HG03066 (cell line): ENCODE results near the gene PHACTR2.
"Not testable (repeated sequence)": the region's sequence is repeated elsewhere in the genome, so short reads cannot be mapped to it uniquely, and the experiment has no call there.

Experiments
- ATAC-seq: cut with Tn5 transposase; IDR thresholded peaks from one replicate; pipeline ENCODE4 v1.9.1; 2021; ENCODE audit warnings: low read depth; ENCODE audit not compliant: unreplicated experiment

Gene PHACTR2

DNA sequence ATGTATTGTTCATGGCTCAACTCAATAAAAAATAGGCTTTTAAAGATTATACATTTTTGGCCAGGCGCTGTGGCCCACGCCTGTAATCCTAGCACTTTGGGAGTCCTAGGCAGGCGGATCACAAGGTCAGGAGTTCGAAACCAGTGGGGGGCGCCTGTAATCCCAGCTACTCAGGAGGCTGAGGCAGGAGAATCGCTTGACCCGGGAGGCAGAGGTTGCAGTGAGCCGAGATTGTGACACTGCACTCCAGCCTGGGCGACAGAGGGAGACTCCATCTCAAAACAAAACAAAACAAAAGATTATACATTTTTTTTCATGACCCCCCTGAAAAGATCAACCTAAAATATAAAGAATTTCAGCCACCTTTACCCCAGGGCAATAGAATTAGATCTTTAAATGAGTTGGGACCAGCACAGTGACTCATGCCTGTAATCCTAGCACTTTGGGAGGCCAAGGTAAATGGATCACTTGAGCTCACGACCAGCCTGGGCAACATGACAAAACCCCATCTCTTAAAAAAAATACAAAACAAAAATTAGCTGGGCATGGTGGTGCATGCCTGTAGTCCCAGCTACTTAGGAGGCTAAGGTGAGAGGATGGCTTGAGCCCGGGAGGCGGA lies 60.4 kb downstream of the PHACTR2 start:
- not testable (repeated sequence) for ATAC-seq

DNA sequence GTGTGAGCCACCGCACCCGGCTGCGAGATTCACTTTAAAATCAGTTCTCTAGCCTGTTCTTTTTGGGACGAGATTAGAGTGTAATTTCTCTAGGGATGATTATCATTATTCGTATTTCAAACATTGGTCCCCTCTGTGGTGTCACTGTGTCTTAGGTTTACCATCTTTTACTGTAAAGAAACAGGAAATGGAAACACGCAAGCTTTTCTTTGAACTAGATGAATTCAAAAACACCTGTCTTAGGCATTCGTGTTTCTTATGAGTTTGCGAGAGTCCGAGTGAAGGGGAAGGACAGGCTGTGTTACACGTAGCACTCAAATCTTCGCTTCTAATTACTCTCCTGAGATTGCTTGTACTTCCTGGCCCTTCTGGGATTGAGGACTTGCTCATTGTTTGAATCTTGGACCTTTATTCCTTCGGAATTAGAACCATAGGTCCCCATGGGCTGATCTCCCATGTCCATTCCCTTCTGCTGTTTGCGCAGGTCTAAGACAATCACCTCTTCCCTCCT lies 61.6 kb downstream of the PHACTR2 start:
- no peak for ATAC-seq

DNA sequence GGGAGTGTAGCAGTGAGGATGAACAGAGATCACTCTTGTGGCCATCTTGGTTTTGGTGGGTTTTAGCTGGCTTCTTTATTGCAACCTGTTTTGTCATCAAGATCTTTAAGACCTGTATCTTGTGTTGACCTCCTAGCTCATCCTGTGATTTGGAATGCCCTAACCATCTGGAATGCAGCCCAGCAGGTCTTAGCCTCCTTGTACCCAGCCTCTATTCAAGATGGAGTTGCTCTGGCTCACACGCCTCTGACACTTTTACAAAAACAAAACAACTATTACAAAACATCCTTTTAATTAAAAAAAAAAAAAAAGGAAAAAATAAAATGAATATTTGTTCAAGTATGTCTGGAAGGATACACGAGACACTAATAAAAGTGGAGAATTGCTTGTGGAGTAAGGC lies 62.4 kb downstream of the PHACTR2 start:
- no peak for ATAC-seq

DNA sequence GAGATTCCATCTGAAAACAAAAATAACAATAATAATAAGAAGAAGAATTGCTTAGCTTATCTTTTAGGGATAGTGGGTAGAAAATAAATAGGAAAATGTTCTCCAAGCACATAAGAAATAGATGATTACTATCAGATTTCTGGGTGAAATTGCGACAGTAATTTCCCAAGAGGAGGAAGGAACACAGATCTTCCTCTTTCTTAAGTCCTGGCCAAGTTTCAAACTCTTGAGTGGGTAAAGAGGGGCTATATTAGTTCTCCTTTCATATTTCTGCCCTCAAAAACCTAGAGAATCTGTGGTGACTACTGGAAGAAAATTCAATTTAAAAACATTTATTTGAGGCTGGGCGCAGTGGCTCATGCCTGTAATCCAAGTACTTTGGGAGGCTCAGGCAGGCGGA lies 63.7 kb downstream of the PHACTR2 start:
- no peak for ATAC-seq

DNA sequence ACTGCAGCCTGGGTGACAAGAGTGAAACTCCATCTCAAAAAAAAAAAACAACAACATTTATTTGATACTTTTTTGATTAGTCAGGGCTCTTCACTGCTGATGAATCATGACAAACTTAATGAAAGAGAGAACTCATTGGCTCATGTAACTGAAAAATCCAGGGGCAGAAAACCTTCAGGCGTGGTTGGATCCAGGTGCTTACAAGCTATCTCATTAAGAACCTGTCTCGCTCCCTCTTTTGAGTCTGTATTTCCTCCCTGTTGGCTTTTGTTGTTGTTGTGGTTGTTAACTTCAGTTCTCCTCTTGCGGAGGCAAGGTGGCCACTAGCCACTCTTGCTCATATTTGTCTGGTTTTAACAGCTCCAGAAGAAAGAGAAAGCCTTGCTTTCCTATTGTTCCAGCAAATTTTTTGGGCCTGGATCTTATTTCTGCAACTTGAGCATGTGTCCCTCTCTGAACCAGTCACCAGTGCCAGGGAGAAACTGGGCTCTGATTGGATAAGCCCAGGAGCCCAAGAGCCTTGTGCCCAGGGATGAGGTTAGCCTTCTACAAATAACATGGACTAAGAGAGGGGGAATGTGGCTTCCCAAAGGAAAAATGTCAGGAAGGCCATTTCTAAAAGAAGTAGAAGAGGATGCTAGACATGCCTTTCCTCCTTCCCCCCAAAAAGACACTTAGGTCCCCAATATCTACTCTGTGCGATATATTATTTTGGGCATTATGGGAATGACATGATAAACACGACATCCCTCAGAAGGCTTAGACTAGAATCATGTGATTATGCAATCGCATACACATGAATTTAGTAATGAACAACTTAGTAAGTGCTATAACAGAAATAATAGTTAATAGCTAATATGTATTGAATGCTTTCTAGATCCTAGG lies 64.5 kb downstream of the PHACTR2 start:
- no peak for ATAC-seq

DNA sequence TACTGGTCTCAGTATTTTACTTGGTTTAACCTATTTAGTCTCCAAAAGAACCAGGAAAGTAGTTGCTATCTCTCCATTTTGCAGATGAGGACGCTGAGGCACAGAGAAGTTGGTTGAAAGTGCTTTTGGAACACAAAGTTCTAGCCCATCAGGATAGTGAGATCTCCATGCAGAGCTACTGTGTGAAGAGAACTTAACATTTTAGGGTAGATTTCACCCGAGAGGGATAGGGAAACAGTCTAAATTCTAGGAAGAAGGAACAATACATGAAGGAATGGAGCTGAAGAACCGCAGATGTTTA lies 65.1 kb downstream of the PHACTR2 start:
- ATAC-seq, result no peak

DNA sequence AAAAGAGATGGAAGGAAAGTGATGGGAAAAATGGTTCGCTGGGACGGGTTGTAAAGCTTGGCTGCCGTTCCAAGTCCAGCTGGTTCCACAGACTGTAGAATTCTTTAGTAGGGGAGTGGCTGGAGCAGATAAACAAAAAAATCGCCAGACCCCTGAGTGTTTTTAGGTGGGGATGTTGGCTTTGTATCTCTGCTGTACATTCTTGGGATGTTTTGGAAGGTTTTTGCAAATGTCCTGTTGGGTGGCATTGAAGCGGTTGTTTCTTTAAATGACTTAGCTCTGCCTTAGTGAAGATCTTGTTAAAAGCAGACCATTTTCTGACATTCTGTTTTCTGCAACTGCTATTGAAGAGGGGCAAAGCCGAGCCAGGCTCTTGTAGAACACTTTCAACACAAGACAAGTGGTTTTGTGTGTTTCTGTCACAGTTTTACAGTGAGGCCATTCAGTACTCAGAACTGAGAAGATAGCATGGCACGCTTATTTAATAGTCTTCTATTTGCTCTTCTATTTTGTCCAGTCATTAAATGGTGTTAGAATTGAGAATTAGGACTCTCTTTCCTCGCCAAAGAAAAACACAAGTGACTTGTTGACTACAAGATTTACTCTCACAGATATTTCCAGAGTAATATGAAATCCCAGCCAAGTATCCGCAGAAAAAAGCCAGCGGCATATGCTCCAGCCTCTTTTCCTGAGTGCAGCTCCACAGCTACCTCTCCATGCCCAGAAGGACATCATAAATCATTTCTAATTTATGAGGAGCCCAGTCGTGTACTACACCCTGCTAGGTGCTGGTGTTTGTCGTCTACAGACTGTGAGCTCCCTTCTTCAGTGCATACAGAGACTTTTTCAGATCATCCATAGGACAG lies 65.8 kb downstream of the PHACTR2 start:
- no peak for ATAC-seq

DNA sequence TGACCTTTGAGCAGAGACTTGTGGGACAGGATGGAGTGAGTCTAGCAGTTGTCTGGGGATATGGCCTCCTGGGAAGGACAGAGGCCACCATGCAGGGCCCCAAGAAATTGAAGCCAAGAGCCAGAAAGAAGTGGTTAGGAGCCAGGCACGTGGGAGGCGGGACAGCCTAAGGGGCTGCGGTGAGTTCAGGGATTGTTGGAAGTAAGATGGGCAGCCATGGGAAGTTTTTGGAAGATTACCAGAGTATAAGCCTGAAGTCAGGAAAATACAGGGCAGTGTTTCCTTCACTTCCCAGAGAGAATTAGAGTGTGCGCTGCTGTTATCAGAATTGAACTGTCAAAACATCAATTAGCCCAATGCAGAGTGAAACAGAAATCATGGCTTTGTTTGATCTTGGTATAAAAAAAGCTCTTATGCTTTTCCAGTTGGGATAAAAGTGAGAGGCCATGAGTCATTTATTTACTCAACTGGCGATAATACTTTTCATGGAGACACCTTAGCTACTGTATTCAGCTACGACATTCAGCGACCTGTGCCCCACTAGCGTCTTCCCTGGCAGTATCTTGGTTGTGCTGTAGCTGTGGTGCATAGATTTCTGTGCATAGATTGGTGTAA lies 66.9 kb downstream of the PHACTR2 start:
- no peak for ATAC-seq

DNA sequence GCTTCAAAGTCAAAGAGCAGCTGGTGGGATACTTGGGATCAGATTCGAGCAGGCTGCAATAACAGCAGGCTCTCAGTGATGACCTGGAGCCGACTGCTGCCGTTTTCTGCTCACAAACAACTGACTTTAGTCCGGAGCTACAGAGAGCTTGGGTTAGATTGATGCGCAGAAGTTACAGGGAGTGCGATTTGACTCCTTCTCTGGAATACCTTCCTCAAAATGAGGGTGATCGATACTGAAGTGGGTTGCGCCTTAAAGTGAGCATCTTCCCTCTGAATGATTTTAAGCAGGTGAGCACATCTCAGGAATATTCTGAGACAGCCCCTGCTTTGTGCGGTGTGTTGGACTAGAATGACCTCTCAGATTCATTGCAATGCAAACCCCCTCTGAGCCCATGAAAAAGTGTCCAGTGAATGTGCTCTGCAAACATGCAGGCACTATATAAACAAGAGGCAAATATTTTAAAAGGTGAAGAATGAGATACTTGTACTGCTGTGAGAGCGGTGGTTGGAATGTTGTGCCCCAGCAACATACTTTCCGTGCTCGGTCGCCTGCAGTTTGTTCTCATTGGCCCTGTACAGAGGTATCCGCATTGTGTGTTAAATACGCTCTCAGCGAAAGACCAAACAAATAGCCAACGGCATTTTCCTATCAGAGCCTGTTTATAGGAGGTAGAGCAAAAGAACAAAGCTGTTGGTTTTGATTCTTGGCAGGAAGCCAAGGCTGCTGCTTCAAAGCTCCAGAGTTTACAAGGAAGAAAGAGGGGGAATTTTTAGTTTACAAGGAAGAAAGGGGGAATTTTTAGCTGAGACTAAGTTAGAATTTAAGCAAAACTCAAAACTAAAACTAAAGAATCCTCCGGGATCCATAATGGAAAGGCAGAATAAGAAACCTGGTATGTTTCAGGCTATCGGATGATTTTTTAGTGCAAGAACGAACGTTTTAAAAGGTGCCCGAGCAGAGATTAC lies 67.7 kb downstream of the PHACTR2 start:
- ATAC-seq, result no peak

DNA sequence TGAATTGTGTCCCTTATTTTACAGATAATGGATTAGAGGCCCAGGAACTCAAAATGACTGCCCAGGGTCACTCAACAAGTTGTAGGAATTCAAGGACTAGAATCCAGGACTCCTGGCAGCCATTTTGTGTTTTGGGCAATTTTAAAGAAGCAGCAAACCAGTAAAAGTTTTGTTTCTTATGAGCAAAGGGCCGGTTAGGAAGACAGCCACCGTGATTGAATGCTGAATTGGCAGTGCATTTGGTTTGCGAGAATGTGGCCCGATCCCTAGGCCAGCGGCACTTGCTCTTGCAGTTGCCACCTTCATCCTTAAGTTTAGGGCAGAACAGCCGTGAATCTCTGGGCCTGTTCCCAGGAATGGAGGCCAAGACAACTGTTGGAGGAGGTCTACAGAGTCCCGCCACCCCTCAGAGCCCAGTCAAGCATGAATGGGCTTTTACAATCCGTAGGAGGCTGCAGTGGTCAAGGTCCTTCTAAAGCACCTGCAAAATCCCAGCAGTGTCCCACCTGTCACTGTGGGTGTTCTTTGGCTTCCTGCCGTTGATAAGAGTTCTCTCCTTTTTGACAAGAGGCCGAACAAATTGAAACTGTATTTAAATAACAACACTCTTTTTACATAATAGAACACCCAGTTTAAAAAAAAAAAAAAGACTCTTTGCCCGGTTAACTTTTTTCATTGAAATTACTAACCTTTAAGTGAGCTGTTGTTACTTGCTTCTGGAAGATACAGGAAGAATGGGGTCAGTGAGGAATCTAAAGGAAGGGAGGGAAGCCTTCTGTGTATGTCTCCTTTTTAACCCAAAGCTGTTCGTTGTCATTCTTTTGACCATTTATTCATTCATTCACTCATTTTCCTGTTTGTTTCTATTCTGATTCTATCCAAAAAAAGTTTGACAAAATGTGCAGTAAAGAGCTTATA lies 68.7 kb downstream of the PHACTR2 start:
- ATAC-seq, result no peak

DNA sequence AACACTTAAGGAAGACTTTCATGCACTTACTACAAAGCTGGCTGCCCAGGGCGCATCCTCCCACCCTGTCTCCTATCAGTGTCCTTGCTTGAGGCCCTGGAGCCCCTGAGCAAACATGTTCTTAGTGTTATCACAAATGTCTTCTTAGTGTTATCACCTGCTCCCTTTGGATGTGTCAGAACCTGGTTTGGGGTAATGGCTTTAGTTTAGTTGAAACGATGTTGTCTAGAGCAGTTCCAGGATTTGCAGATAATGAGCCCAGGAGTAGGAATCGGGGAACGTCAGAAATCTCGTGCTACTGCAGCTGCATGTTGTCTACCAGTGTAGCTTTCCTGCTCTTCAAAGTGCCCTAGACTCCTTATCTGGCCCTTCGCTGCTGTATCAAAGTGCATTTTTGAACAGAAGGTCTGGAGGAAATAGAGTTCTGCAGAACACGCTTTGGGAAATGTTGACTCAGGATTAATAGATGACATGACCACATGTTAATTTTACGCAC lies 69.6 kb downstream of the PHACTR2 start:
- ATAC-seq, result no peak

DNA sequence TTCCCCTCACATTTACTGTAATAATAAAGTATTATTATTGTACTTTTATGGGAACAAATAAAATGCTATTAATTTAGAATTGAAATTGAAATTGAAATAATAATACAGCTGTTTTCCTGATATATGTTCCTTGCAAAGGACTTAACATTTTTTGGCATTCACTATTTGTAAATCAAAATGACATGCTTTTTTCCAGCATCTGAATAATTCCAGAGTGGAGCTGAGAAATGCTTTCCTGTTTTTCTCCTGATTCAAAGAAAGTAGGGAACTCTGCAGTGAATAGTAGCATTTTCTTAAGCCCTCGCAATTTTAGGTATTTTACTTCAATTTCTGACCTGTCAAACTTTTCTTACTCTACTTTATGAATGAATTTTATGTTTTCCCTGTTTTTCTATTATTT lies 72.1 kb downstream of the PHACTR2 start:
- ATAC-seq, result no peak

DNA sequence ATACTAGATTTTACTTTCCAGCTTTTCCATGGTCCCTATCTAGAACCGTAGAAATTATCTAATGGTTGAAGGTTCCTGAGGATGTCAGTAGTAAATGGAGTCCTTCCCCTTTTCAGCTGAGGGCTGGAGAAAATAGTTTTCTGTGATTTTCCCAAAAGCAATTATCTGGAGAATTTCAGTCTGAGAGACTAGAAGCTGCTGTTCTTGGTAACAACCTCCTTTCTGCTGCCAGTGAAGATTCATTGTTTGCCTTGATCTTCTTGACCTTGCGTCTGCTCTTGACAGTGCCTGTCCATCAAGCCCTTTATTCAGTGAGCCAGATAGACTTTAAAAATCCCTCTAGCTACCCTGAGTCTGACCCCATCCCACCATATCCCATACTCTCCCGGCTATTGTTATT lies 73.1 kb downstream of the PHACTR2 start:
- ATAC-seq, result no peak

DNA sequence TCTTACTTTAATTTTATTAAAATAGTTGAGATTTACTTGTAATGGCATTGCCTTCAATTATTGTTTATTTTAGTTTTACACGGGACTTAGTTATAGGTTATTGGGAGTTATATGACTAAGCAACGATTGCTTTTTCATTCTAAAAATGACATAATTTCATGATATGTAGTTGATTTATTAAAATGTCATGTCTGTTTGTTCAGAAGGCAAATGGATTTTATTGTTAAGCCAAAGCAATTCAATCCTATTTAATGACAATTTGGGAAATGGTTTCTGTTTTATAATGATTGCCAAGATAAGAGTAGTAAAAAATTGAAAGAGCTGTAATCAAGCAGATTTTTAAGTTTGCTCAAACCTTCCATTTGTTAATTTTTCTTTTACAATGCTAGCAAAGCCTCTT lies 74.7 kb downstream of the PHACTR2 start:
- ATAC-seq, result no peak

DNA sequence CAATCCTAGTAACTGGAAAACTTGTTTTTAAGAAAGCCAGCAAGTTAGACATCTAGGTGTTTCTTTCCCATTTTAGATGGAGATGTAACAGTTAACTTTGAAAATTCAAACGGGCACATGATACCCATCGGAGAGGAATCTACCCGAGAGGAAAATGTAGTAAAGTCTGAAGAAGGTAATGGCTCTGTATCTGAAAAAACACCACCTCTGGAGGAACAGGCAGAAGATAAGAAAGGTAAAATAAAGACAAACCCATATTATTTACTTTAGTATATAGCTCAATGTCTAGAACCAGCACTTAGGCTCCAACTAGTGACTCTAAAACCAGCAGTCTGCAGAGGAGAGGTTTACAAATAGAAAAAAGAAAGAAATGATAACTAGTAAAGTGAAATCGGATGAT lies 75.9 kb downstream of the PHACTR2 start:
- no peak for ATAC-seq

DNA sequence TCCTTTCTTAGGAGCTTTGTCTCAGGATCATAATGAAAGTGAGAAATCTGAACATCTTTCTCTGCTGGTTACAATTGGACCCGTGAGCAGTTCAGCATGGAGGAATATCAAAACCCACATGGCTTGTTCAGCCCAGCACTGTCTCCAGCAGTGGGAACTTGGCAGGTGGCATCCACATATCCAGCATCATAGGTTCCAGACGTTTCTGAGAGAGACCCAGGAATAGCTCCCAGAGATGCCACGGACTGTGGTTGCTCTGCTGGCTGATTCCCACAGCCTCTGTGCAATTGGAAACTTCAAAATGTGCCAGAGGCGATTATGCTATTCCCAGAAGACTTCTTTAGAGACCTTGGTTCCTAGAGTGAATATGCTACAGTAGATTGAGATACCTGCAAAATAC lies 76.4 kb downstream of the PHACTR2 start:
- no peak for ATAC-seq

DNA sequence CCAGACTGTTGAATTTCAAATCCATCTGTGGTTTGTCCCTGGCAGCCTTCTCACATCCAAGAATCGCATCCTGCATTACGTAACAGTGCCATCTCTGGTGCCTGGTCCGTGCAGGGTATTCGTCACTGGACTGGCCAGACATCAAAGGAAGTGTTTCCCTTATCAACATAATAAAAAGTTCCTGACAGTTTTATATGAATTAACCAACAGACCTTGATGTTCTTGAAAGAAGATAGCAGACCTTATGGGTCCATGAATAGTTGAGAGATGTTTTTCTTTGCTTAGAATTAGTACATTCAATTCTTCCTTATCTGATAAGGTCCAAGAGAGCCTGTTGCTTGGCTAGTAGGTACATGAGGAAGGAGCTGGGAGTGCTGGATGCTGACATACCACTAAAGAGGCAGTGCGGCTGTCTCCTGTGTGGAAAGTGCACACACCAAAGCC lies 77.6 kb downstream of the PHACTR2 start:
- ATAC-seq, result no peak

DNA sequence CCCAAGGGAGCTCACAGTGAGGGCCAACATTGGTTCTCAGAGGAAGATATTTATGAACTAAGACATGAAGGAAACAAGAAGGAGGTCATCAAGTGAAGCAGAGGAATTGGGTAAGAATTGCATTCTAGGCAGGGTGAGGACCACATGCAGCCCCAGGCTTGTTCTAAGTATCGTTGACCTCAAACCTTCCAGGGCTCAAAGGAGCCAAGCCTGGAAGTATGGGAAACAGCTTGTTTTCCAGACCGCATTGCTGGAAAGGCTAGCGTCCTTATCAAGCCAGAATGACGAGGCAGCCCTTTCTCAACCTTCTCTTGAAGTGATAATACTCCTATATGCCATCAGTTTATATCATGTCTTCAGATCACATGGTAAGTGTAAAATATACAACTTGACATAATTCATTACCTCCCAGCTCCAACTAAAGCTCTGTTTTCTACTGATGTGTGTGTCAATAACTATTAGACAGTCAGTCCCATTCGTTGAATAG lies 79.6 kb downstream of the PHACTR2 start:
- no peak for ATAC-seq
